Sigmoid colon (tissue), 4 donors: Measurements from ENCODE around the gene ZNF382.

Experiments
- POLR2A ChIP-seq, 2 donors: fragments of 450-650 bp; IDR thresholded peaks; one replicate each; pipeline ENCODE4 v1.6.1; 2016; ENCODE audit warnings: antibody characterized with exemption in 2 of 2, mild to moderate bottlenecking in 2 of 2, moderate library complexity in 2 of 2
- POLR2AphosphoS5 ChIP-seq, 4 donors: sonication (generic); formaldehyde crosslinking; IDR thresholded peaks; one replicate each; pipeline ENCODE4 v1.6.1; 2017; ENCODE audit warnings: antibody characterized with exemption in 4 of 4
- TF ChIP-seq, protein P1 (sequence below), 4 experiments: fragments of 450-650 bp in 3 of 4; fragments of 200-600 bp in 1 of 4; IDR thresholded peaks; one replicate each; pipeline ENCODE4 v1.5.1; 2016 to 2019; ENCODE audit warnings: antibody characterized with exemption in 4 of 4, mild to moderate bottlenecking in 3 of 4, moderate library complexity in 2 of 4

DNA sequence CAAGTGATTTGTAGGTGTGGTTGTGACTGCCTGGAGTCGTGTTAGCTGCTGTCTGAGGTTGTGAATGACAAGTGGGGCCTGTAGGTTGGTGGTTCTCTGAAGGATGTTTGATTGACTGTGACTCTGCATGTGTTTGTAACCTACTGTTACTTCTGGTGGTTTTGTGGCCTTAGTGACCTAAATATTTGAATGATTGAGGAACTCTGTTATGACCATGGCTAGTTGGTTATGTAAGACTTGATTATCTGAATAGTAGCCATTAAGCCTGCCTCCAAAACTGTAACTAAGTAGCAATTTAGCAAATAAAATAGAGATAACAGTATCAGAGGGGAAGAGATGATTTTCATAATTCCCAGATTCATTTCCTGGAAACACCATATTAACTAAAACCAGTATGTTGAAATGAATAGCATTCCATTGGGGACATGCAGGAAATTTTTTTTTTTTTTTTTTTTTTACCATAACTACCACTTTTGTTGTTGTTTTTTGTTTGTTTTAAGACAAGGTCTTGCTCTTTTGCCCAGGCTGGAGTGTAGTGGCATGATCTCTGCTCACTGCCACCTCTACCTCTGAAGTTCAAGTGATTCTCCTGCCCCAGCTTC, 865 bp downstream of the ZNF382 start:
- TF ChIP-seq POLR2A (IDR thresholded peaks at IDR 0.05) (no peak), POLR2AphosphoS5 (IDR thresholded peaks at IDR 0.05) (no peak)
- TF ChIP-seq, protein P1, sequence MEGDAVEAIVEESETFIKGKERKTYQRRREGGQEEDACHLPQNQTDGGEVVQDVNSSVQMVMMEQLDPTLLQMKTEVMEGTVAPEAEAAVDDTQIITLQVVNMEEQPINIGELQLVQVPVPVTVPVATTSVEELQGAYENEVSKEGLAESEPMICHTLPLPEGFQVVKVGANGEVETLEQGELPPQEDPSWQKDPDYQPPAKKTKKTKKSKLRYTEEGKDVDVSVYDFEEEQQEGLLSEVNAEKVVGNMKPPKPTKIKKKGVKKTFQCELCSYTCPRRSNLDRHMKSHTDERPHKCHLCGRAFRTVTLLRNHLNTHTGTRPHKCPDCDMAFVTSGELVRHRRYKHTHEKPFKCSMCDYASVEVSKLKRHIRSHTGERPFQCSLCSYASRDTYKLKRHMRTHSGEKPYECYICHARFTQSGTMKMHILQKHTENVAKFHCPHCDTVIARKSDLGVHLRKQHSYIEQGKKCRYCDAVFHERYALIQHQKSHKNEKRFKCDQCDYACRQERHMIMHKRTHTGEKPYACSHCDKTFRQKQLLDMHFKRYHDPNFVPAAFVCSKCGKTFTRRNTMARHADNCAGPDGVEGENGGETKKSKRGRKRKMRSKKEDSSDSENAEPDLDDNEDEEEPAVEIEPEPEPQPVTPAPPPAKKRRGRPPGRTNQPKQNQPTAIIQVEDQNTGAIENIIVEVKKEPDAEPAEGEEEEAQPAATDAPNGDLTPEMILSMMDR (IDR thresholded peaks at IDR 0.05) = no peak
